ENCODE measurements around the gene INPP5D.

The INPP5D gene

DNA sequence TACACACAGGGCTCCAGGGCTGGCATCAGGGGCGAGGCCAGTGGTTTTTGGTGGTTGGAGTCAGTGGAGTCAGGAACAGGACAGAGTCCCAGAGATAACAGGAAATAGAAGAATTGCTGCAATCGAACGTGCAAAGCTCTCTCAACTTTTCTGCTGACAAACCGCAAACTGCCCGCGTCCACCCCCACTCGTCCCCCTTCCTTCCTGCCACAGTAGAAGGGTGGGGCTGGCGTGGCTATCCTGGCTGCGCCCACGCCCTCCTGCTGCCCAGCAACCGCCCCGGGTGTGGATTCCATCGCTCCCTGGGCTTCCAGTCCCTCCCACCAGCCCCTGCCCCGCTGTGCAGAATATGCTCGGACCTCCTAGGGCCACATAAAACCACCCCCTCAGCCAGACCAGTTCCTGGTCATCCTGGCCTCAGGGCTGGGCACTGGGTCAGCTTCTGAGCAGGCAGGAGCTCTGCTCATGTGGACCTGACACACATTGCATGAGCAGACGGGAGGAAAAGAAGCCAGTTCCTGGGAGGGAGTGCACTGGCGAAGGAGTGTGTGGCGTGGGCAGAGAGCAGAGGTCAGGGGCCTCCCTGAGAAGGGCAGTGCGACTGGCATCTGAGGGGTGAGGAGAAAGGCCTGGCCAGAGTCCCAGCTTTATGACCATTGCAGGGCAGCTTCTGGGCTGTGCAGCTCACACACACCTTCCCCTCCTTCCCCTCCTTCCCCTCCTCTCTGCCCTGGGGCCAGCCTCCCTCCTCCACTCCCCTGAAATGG, 105.9 kb downstream of the INPP5D start:
- H3K9ac ChIP-seq (ENCODE audit: low read length) = no peak overlapping the region
- no peak overlapping the region for H3K27ac ChIP-seq (ENCODE audit: low read depth, low read length, poor library complexity, severe bottlenecking)
- H3K27me3 ChIP-seq (ENCODE audit: insufficient read depth, low read length) = no peaks in the 10 kb centered on the region
- H3K4me1 ChIP-seq (ENCODE audit: insufficient read depth, low read length, severe bottlenecking) = no peaks in the 10 kb centered on the region
- H3K9me2 ChIP-seq (ENCODE audit: low read depth, low read length) = no peaks in the 10 kb centered on the region
- H3K4me3 ChIP-seq (ENCODE audit: low read depth, low read length, poor library complexity, severe bottlenecking) = no peak overlapping the region
- H3K36me3 ChIP-seq (ENCODE audit: insufficient read depth, low read length) = peaks cover 65% of the 10 kb centered on the region
- no peaks in the 10 kb centered on the region for H4K20me1 ChIP-seq (ENCODE audit: insufficient read depth, low read length)
- H3K4me2 ChIP-seq (ENCODE audit: low read length) = no peak overlapping the region
- no peaks in the 10 kb centered on the region for H3K79me2 ChIP-seq (ENCODE audit: insufficient read depth, low read length)
- no peaks in the 10 kb centered on the region for H3K9me3 ChIP-seq (ENCODE audit: low read length)
- H2AFZ ChIP-seq (ENCODE audit: low read length) = no peak overlapping the region
- H3F3A ChIP-seq (ENCODE audit: insufficient read depth, low read length) = no peaks in the 10 kb centered on the region
- TF ChIP-seq EZH2 (IDR thresholded peaks at IDR 0.05; ENCODE audit: borderline replicate concordance, low read length) = no peak
- TF ChIP-seq, protein P1, sequence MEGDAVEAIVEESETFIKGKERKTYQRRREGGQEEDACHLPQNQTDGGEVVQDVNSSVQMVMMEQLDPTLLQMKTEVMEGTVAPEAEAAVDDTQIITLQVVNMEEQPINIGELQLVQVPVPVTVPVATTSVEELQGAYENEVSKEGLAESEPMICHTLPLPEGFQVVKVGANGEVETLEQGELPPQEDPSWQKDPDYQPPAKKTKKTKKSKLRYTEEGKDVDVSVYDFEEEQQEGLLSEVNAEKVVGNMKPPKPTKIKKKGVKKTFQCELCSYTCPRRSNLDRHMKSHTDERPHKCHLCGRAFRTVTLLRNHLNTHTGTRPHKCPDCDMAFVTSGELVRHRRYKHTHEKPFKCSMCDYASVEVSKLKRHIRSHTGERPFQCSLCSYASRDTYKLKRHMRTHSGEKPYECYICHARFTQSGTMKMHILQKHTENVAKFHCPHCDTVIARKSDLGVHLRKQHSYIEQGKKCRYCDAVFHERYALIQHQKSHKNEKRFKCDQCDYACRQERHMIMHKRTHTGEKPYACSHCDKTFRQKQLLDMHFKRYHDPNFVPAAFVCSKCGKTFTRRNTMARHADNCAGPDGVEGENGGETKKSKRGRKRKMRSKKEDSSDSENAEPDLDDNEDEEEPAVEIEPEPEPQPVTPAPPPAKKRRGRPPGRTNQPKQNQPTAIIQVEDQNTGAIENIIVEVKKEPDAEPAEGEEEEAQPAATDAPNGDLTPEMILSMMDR (IDR thresholded peaks at IDR 0.05; ENCODE audit: low read length) = no peak

GRCh38 chr2:233168445-233168844, 108.3 kb downstream of the INPP5D start:
- peaks cover 75% of the 10 kb centered on the region for H3K36me3 ChIP-seq (ENCODE audit: insufficient read depth, low read length)

GRCh38 chr2:233168919-233169318, 108.8 kb downstream of the INPP5D start:
- H3F3A ChIP-seq (ENCODE audit: insufficient read depth, low read length) = no peaks in the 10 kb centered on the region
- H3K9me2 ChIP-seq (ENCODE audit: low read depth, low read length) = no peaks in the 10 kb centered on the region
- TF ChIP-seq, protein P1 (IDR thresholded peaks at IDR 0.05; ENCODE audit: low read length) = no peak
- TF ChIP-seq EZH2 (IDR thresholded peaks at IDR 0.05; ENCODE audit: borderline replicate concordance, low read length) = no peak
- no peak overlapping the region for H3K4me2 ChIP-seq (ENCODE audit: low read length)
- no peak overlapping the region for H3K4me3 ChIP-seq (ENCODE audit: low read depth, low read length, poor library complexity, severe bottlenecking)
- H3K27ac ChIP-seq (ENCODE audit: low read depth, low read length, poor library complexity, severe bottlenecking) = no peak overlapping the region
- no peak overlapping the region for H2AFZ ChIP-seq (ENCODE audit: low read length)
- no peaks in the 10 kb centered on the region for H3K79me2 ChIP-seq (ENCODE audit: insufficient read depth, low read length)
- H3K9me3 ChIP-seq (ENCODE audit: low read length) = no peaks in the 10 kb centered on the region
- no peaks in the 10 kb centered on the region for H3K27me3 ChIP-seq (ENCODE audit: insufficient read depth, low read length)
- H3K36me3 ChIP-seq (ENCODE audit: insufficient read depth, low read length) = peaks cover 74% of the 10 kb centered on the region
- no peaks in the 10 kb centered on the region for H3K4me1 ChIP-seq (ENCODE audit: insufficient read depth, low read length, severe bottlenecking)
- H3K9ac ChIP-seq (ENCODE audit: low read length) = no peak overlapping the region
- H4K20me1 ChIP-seq (ENCODE audit: insufficient read depth, low read length) = no peaks in the 10 kb centered on the region

More at GRCh38 chr2:233168445-233168844, 108.3 kb downstream of the INPP5D start:
- Histone ChIP-seq H3F3A (ENCODE audit: insufficient read depth, low read length) (no peaks in the 10 kb centered on the region), H3K4me2 (ENCODE audit: low read length) (no peak overlapping the region), H3K4me3 (ENCODE audit: low read depth, low read length, poor library complexity, severe bottlenecking) (no peak overlapping the region), H3K9me3 (ENCODE audit: low read length) (no peaks in the 10 kb centered on the region), H3K27ac (ENCODE audit: low read depth, low read length, poor library complexity, severe bottlenecking) (no peak overlapping the region), H4K20me1 (ENCODE audit: insufficient read depth, low read length) (no peaks in the 10 kb centered on the region), H2AFZ (ENCODE audit: low read length) (no peak overlapping the region), H3K4me1 (ENCODE audit: insufficient read depth, low read length, severe bottlenecking) (no peaks in the 10 kb centered on the region), H3K9me2 (ENCODE audit: low read depth, low read length) (no peaks in the 10 kb centered on the region), H3K9ac (ENCODE audit: low read length) (no peak overlapping the region), H3K79me2 (ENCODE audit: insufficient read depth, low read length) (no peaks in the 10 kb centered on the region), H3K27me3 (ENCODE audit: insufficient read depth, low read length) (no peaks in the 10 kb centered on the region)
- TF ChIP-seq EZH2 (IDR thresholded peaks at IDR 0.05; ENCODE audit: borderline replicate concordance, low read length) = no peak
- TF ChIP-seq, protein P1 (IDR thresholded peaks at IDR 0.05; ENCODE audit: low read length) = no peak

Data from OCI-LY1 (cell line).